Mesodermal cell (in vitro differentiated cells): ENCODE data around the gene ELF4.

ENCODE experiments used
- H3K27ac ChIP-seq: 2 replicates; pipeline ENCODE4 v1.7.0; 2013; ENCODE audit warnings: mild to moderate bottlenecking, low read depth, low read length, moderate library complexity; ENCODE audit not compliant: severe bottlenecking
- H3K36me3 ChIP-seq: 2 replicates; pipeline ENCODE4 v1.7.1; 2013; ENCODE audit warnings: mild to moderate bottlenecking, low read length, moderate library complexity; ENCODE audit not compliant: control insufficient read depth, insufficient read depth
- H3K4me1 ChIP-seq: one replicate; pipeline ENCODE4 v1.7.1; 2013; ENCODE audit warnings: mild to moderate bottlenecking, low read length; ENCODE audit not compliant: insufficient read depth, control insufficient read depth, poor library complexity, severe bottlenecking
- H3K4me3 ChIP-seq: 2 replicates; pipeline ENCODE4 v1.7.0; 2013; ENCODE audit warnings: low read length, control low read depth, mild to moderate bottlenecking; ENCODE audit not compliant: insufficient read depth, poor library complexity, severe bottlenecking; ENCODE audit errors: extremely low read depth
- H3K9me3 ChIP-seq: 2 replicates; pipeline ENCODE4 v1.7.1; 2013; ENCODE audit warnings: mild to moderate bottlenecking, low read length, moderate library complexity; ENCODE audit not compliant: control insufficient read depth
- WGBS, 2 experiments: methylation state at CpG; one replicate each; pipeline ENCODE4 v1.1.5; 2013; ENCODE audit warnings: missing lambda C conversion rate in 2 of 2; ENCODE audit not compliant: insufficient coverage in 2 of 2; 5-methylcytosine and 5-hydroxymethylcytosine counted together

Gene ELF4

DNA sequence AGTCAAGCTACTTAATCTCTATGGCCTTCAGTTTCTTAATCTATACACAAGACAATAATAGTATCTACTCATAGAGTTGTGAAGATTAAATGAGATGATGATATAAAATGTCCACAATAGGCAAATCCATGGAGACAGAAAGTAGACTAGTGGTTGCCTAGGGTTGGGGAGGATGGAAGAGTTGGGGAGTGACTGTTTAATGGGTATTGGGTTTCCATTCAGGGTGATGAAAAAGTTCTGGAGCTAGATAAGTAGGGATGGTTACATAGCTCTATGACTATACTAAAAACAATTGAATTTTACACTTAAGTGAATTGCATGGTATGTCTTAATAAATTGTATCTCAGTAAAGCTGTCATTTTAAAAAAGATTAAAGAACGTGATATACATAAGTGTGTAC, 92.2 kb downstream of the ELF4 start:
- Histone ChIP-seq H3K9me3 (no peaks in the 10 kb centered on the region), H3K36me3 (peaks cover 60% of the 10 kb centered on the region), H3K4me3 (no peak overlapping the region), H3K27ac (no peak overlapping the region), H3K4me1 (no peaks in the 10 kb centered on the region)
- WGBS, 2 experiments = 100% methylated on average over 1 of the region's 1 CpG; no CpG with 5 or more reads in 1 of the 2 experiments

DNA sequence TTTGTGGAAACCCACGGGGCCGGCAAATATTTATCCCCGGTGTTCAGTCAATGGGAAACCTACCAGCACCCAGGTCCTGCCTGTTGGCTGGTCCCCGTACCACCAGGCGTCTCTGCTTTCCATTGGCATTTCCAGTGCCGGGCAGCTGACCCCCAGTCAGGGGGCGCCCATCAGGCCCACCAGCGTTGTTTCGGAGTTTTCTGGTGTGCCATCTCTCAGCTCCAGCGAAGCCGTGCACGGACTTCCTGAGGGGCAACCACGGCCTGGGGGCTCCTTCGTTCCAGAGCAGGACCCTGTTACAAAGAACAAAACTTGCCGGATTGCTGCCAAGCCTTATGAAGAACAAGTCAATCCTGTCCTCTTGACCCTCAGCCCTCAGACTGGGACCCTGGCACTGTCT, 95.1 kb downstream of the ELF4 start:
- 97 to 98% methylated on average over 12 of the region's 15 CpGs for WGBS, 2 experiments
- peaks cover 35% of the 10 kb centered on the region for H3K36me3 ChIP-seq
- no peak overlapping the region for H3K27ac ChIP-seq
- no peaks in the 10 kb centered on the region for H3K9me3 ChIP-seq
- H3K4me1 ChIP-seq = no peaks in the 10 kb centered on the region
- no peak overlapping the region for H3K4me3 ChIP-seq
